B cell (primary cell): ENCODE data around the gene PALM. TPM values are rescaled to one million over a fixed set of nuclear protein-coding genes. Genes with fewer than 3 reads are reported as not detected.

Source experiments
- ATAC-seq: fragments of 200-7000 bp; cut with Tn5 transposase; one replicate; pipeline ENCODE4 v1.10.0; 2021; ENCODE audit warnings: low read depth, mild to moderate bottlenecking, moderate number of reproducible peaks, moderate library complexity
- CTCF ChIA-PET: fragments of 350-600 bp; sonication (Branson Sonifier 250); formaldehyde crosslinking; loops from one replicate; lab custom pipeline; 2021; ENCODE audit warnings: antibody characterized with exemption, inconsistent platforms; lab: Charles Lee
- POLR2A ChIA-PET: fragments of 350-600 bp; sonication (Branson Sonifier 250); formaldehyde crosslinking; loops from one replicate; lab custom pipeline; 2021; ENCODE audit warnings: antibody characterized with exemption; lab: Charles Lee
- DNase-seq: peaks from one replicate; pipeline ENCODE4 v3.0.0; 2013
- H2AFZ ChIP-seq: 2 replicates; pipeline ENCODE4 v1.6.1; 2012; ENCODE audit warnings: mild to moderate bottlenecking, low read depth, low read length; ENCODE audit not compliant: insufficient read depth, poor library complexity, severe bottlenecking
- H3K27ac ChIP-seq, 2 donors: 1 replicate in 1 of 2; 2 replicates in 1 of 2; pipeline ENCODE4 v1.5.1; 2012 to 2013; ENCODE audit warnings: low read length in 2 of 2, mild to moderate bottlenecking in 2 of 2, moderate library complexity in 1 of 2
- H3K27me3 ChIP-seq, 4 experiments: fragments of 200-600 bp in 1 of 4; sonication (generic) in 1 of 4; replicated peaks in 1 of 4; 1 replicate in 2 of 4; 2 replicates in 2 of 4; pipeline versions ENCODE4 v1.6.1 to v1.7.0; 2013 to 2016; ENCODE audit warnings: low read length in 3 of 4, mild to moderate bottlenecking in 2 of 4, mixed read lengths in 1 of 4, moderate library complexity in 1 of 4; ENCODE audit not compliant: insufficient read depth in 4 of 4, control insufficient read depth in 3 of 4; ENCODE audit errors: control extremely low read depth in 1 of 4
- H3K36me3 ChIP-seq, 2 experiments: replicated peaks in 1 of 2; 1 replicate in 1 of 2; 2 replicates in 1 of 2; pipeline versions ENCODE4 v1.6.1 to v1.7.1; 2013; ENCODE audit warnings: low read length in 1 of 2; ENCODE audit not compliant: insufficient read depth in 2 of 2, control insufficient read depth in 1 of 2; ENCODE audit errors: control extremely low read depth in 1 of 2, extremely low read depth in 1 of 2
- H3K4me1 ChIP-seq, 2 donors: fragments of 200-600 bp in 1 of 2; sonication (generic) in 1 of 2; 1 replicate in 1 of 2; 2 replicates in 1 of 2; pipeline versions ENCODE4 v1.5.1 to v1.6.1; 2013 to 2017; ENCODE audit warnings: low read length in 2 of 2; ENCODE audit not compliant: control insufficient read depth in 2 of 2, insufficient read depth in 2 of 2
- H3K4me2 ChIP-seq: replicated peaks from 2 replicates; pipeline ENCODE3; 2012; ENCODE audit warnings: mild to moderate bottlenecking, low read depth, low read length; ENCODE audit not compliant: poor library complexity, severe bottlenecking
- H3K4me3 ChIP-seq, 5 experiments: fragments of 200-600 bp in 1 of 5; sonication (generic) in 1 of 5; 1 replicate in 3 of 5; 2 replicates in 2 of 5; pipeline versions ENCODE4 v1.5.1 to v1.7.0; 2011 to 2016; ENCODE audit warnings: low read length in 4 of 5, mild to moderate bottlenecking in 4 of 5, low read depth in 2 of 5, control low read depth in 1 of 5, moderate library complexity in 1 of 5; ENCODE audit not compliant: insufficient read depth in 1 of 5; ENCODE audit errors: control extremely low read depth in 1 of 5, extremely low read depth in 1 of 5
- H3K79me2 ChIP-seq: fragments of 200-600 bp; sonication (generic); one replicate; pipeline ENCODE4 v1.6.0; 2016; ENCODE audit warnings: low read length; ENCODE audit not compliant: control insufficient read depth, insufficient read depth
- H3K9ac ChIP-seq: fragments of 200-600 bp; sonication (generic); 2 replicates; pipeline ENCODE4 v1.6.1; 2017; ENCODE audit warnings: mild to moderate bottlenecking, low read length, moderate library complexity
- H3K9me3 ChIP-seq, 3 donors: one replicate each; pipeline versions ENCODE4 v1.6.1 to v1.7.1; 2013; ENCODE audit warnings: low read length in 2 of 3; ENCODE audit not compliant: control insufficient read depth in 2 of 3, insufficient read depth in 1 of 3; ENCODE audit errors: control extremely low read depth in 1 of 3
- H4K20me1 ChIP-seq: 2 replicates; pipeline ENCODE4 v1.6.0; 2012; ENCODE audit warnings: mild to moderate bottlenecking, low read length; ENCODE audit not compliant: insufficient read depth, control insufficient read depth, poor library complexity, severe bottlenecking
- H3K27ac Mint-ChIP-seq: one replicate; pipeline ENCODE4 v1.8.0; 2021; ENCODE audit warnings: mixed read lengths
- H3K27me3 Mint-ChIP-seq: one replicate; pipeline ENCODE4 v1.8.0; 2021; ENCODE audit warnings: mixed read lengths
- H3K4me1 Mint-ChIP-seq: one replicate; pipeline ENCODE4 v1.8.0; 2021; ENCODE audit warnings: mixed read lengths
- H3K4me3 Mint-ChIP-seq: one replicate; pipeline ENCODE4 v1.8.0; 2021; ENCODE audit warnings: mixed read lengths
- H3K9me3 Mint-ChIP-seq: one replicate; pipeline ENCODE4 v1.8.0; 2022; ENCODE audit warnings: mixed read lengths; ENCODE audit not compliant: insufficient read depth
- CTCF ChIP-seq: fragments of 200-600 bp; IDR thresholded peaks from one replicate; pipeline ENCODE4 v1.8.0; 2022; ENCODE audit warnings: antibody characterized with exemption, mild to moderate bottlenecking
- EZH2 ChIP-seq: IDR thresholded peaks from 2 replicates; pipeline ENCODE4 v1.6.1; 2012; ENCODE audit warnings: borderline replicate concordance, low read depth, mild to moderate bottlenecking, moderate library complexity, low read length; ENCODE audit not compliant: insufficient read depth, poor library complexity, severe bottlenecking
- WGBS: methylation state at CpG from one replicate; pipeline ENCODE4 v1.1.5; 2013; ENCODE audit warnings: missing lambda C conversion rate; ENCODE audit not compliant: insufficient coverage; 5-methylcytosine and 5-hydroxymethylcytosine counted together
- intact Hi-C: fragments of 100-400 bp; cut with micrococcal nuclease; formaldehyde crosslinking; loops from one replicate; pipeline ENCODE4 v1.10.0; 2022
- polyA plus RNA-seq: library from polyadenylated mRNA; depleted of rRNA; stranded (reverse); fragments of >200 nt; gene quantifications from 2 replicates; pipeline ENCODE4 v1.2.3, GENCODE V29; 2012
- total RNA-seq, 2 donors: library from RNA; stranded (reverse); fragments of 120-200 nt in 1 of 2; gene quantifications; 1 replicate in 1 of 2; 2 replicates in 1 of 2; pipeline versions ENCODE4 v1.2.3 to v1.2.4, GENCODE V29; 2013 to 2022

Gene PALM
- total and polyA plus RNA-seq, 2 donors (not counting 1 experiment from before 2014, with no cell fraction given): 0.15 TPM; not detected in 1

DNA sequence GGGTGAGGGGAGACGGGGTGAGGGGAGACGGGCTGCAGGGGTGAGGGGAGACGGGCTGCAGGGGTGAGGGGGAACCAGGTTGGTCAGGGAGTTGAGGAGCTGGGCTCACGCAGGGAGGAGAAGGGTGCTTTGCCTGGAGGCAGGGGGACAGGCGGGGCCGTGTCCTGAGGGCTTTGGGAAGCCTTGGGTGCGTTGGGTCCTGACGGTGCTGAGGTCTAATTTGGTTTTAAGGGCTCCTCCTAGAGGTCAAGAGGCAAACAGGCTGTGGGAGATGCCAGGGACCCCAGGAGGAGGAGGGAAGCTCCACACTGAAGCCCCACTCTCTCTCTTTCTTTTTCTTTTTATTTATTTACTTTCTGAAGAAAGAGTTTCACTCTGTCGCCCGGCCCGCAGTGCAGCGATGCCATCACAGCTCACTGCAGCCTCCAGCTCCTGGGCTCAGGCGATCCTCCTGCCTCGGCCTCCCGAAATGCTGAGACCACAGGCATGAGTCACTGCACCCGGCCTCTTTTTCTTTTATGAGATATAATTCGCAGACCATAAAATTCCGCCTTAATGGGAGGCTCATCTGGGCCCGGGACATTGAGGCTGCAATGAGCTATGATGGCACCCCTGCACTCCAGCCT lies 32.9 kb downstream of the PALM start:
- WGBS: 83% methylated on average over 14 of the region's 19 CpGs

More for the DNA sequence above, 32.9 kb downstream of the PALM start:
- Histone ChIP-seq H2AFZ (no peak overlapping the region), H3K79me2 (no peaks in the 10 kb centered on the region), H3K9ac (no peak overlapping the region), H4K20me1 (no peaks in the 10 kb centered on the region), H3K27ac (no peak overlapping the region), H3K4me1 (no peaks in the 10 kb centered on the region), H3K4me3 (no peak overlapping the region), H3K27me3 (no peaks in the 10 kb centered on the region), H3K4me2 (no peak overlapping the region), H3K9me3 (peaks cover 0 to 46% (median 0%) of the 10 kb centered on the region in 3 donors), H3K36me3 (no peaks in the 10 kb centered on the region)
- ChIA-PET POLR2A (no interaction called here), CTCF (interaction anchor here (1.0 kb wide), 1 partner anchor 157 kb away, joined by 3 read pairs; no protein-coding TSS in a partner anchor)
- Mint-ChIP-seq H3K4me1 (no peaks in the 10 kb centered on the region), H3K27me3 (peaks cover 5% of the 10 kb centered on the region), H3K27ac (no peak overlapping the region), H3K9me3 (no peaks in the 10 kb centered on the region), H3K4me3 (no peak overlapping the region)
- ATAC-seq: peak; percentile 18
- DNase-seq: no peak
- TF ChIP-seq EZH2: no peak
- TF ChIP-seq CTCF: no peak
- intact Hi-C loops: no loop called here
